Thoracic aorta (tissue), 2 donors: Measurements from ENCODE around the gene SLIT3. TPM values are rescaled to one million over a fixed set of nuclear protein-coding genes. Genes with fewer than 3 reads are reported as not detected.

Experiments
- ATAC-seq: fragments of 150-250 bp; one replicate; pipeline ENCODE4 v1.8.0; 2017; ENCODE audit warnings: low read depth; ENCODE audit not compliant: insufficient number of reproducible peaks, low FRiP score
- DNase-seq: peaks from one replicate; pipeline ENCODE4 v3.0.0-alpha.2; 2020; ENCODE audit warnings: low spot score
- H3K27ac ChIP-seq, 2 donors: fragments of 200-600 bp; sonication (generic); 1 replicate in 1 of 2; 2 replicates in 1 of 2; pipeline ENCODE4 v1.5.1; 2016; ENCODE audit warnings: mild to moderate bottlenecking in 2 of 2, moderate library complexity in 2 of 2
- H3K27me3 ChIP-seq: fragments of 200-600 bp; sonication (generic); replicated peaks from 2 replicates; pipeline ENCODE4 v1.6.0; 2016; ENCODE audit warnings: mild to moderate bottlenecking; ENCODE audit not compliant: insufficient read depth
- H3K36me3 ChIP-seq: fragments of 200-600 bp; sonication (generic); one replicate; pipeline ENCODE4 v1.5.1; 2016
- H3K4me1 ChIP-seq, 2 donors: fragments of 200-600 bp; sonication (generic); 1 replicate in 1 of 2; 2 replicates in 1 of 2; pipeline versions ENCODE4 v1.5.1 to v1.6.0; 2016; ENCODE audit warnings: low read depth in 2 of 2, mild to moderate bottlenecking in 1 of 2; ENCODE audit not compliant: control insufficient read depth in 1 of 2
- H3K4me3 ChIP-seq: fragments of 200-600 bp; sonication (generic); 2 replicates; pipeline ENCODE4 v1.5.1; 2016; ENCODE audit warnings: mild to moderate bottlenecking
- H3K9me3 ChIP-seq: fragments of 200-600 bp; sonication (generic); 2 replicates; pipeline ENCODE4 v1.5.1; 2016
- total RNA-seq, 2 donors: library from RNA; depleted of rRNA; stranded (reverse); fragments of >200 nt; gene quantifications; one replicate each; pipeline versions ENCODE4 v1.1.0 to v1.2.3, GENCODE V29; 2016
- TF ChIP-seq, protein P1 (sequence below): fragments of 200-600 bp; sonication (generic); IDR thresholded peaks from one replicate; pipeline ENCODE4 v1.5.1; 2019; ENCODE audit warnings: antibody characterized with exemption

Gene SLIT3
- total RNA-seq, 2 donors from 2014 or later, result 80.1 to 86.9 TPM

DNA sequence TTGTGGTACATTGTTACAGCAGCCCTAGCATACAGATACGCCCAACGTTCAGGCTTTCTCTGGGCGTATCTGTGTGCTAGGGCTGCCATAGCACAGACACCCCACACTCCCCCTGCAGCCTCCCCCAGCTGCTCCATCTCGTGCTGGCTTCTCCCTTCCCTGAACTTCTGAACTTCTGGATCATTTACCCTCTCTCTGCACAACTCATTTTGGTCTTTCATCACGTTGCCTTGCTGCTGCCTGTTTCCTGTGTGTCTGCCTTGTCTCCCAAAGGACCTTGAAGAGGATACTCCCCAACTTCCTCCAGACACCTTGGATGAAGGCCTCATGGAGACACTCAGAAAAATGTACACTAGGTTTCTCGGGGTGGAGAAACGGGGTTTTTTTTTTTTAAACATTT lies 37.3 kb downstream of the SLIT3 start:
- H3K27me3 ChIP-seq, result no peaks in the 10 kb centered on the region
- no peak overlapping the region for H3K27ac ChIP-seq
- no peak for ATAC-seq
- no peaks in the 10 kb centered on the region for H3K9me3 ChIP-seq
- no peaks in the 10 kb centered on the region for H3K4me1 ChIP-seq
- H3K36me3 ChIP-seq, result no peaks in the 10 kb centered on the region
- DNase-seq, result no peak
- no peak overlapping the region for H3K4me3 ChIP-seq
- TF ChIP-seq, protein P1, sequence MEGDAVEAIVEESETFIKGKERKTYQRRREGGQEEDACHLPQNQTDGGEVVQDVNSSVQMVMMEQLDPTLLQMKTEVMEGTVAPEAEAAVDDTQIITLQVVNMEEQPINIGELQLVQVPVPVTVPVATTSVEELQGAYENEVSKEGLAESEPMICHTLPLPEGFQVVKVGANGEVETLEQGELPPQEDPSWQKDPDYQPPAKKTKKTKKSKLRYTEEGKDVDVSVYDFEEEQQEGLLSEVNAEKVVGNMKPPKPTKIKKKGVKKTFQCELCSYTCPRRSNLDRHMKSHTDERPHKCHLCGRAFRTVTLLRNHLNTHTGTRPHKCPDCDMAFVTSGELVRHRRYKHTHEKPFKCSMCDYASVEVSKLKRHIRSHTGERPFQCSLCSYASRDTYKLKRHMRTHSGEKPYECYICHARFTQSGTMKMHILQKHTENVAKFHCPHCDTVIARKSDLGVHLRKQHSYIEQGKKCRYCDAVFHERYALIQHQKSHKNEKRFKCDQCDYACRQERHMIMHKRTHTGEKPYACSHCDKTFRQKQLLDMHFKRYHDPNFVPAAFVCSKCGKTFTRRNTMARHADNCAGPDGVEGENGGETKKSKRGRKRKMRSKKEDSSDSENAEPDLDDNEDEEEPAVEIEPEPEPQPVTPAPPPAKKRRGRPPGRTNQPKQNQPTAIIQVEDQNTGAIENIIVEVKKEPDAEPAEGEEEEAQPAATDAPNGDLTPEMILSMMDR, result no peak

DNA sequence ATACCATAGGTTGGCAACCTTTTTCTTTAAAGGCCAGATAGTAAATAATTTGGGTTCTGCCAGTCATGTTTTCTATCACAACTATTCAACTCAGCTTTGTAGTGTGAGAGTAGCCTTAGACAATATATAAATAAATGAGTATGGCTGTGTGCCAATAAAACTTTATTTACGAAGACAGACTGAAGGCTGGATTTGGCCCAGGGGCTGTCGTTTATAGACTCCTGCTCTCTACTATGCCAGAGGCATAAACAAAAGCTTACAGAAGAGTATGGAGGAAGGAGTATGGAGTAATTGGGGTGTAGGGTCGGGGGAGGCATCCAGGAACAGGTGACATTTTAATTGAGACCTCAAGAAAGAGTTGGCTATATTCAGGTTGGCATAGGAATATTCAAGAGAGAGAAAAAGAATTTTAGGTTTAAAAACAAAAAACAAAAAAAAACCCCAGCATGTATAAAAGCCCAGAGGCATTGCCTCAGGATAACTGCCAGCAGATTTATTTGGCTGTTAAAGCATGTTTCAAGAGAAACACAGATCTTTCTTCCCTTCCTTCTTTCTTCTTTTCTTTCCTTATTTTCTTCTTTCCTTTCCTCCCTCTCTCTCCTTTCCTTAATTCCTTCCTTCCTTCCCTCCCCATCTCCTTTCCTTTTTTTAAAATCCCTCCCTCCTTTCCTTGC lies 39.9 kb downstream of the SLIT3 start:
- Histone ChIP-seq H3K27me3 (no peaks in the 10 kb centered on the region), H3K36me3 (no peaks in the 10 kb centered on the region), H3K4me1 (no peaks in the 10 kb centered on the region), H3K4me3 (no peak overlapping the region), H3K27ac (no peak overlapping the region), H3K9me3 (no peaks in the 10 kb centered on the region)
- TF ChIP-seq, protein P1, result no peak
- DNase-seq, result no peak
- no peak for ATAC-seq

DNA sequence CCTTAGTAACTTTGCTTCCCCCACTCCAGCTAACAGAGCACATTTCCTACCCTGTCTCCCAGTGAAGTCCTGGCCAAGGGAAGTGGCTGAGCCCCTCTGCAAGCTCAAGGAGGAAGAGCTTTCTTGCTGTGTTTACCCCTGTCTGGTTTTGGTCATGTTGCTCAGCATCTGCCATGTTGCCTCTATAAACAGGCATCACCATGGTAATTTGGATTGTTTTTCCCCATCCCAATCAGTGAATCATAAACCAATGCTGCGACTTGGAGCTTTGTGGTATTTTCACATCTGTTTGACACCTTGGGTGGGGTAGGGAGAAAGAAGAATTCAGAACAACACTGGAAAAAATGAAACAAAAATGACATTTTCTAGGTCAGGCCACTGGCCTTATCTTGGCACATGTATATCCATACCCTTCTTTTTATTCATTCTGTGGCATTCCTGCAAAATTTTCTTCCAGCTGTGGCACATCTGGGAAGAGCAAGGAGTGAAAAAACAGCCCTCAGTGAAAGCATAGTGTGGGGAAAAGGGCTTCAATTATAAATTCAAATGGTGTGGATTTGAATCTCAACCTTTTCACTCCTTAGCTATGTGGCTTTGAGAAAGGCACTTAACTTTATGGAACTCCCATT lies 42.5 kb downstream of the SLIT3 start:
- DNase-seq (no peak), ATAC-seq (no peak)
- H3K27ac ChIP-seq, result no peak overlapping the region
- no peaks in the 10 kb centered on the region for H3K4me1 ChIP-seq
- no peaks in the 10 kb centered on the region for H3K36me3 ChIP-seq
- H3K27me3 ChIP-seq, result no peaks in the 10 kb centered on the region
- TF ChIP-seq, protein P1, result no peak
- H3K4me3 ChIP-seq, result no peak overlapping the region
- no peaks in the 10 kb centered on the region for H3K9me3 ChIP-seq

DNA sequence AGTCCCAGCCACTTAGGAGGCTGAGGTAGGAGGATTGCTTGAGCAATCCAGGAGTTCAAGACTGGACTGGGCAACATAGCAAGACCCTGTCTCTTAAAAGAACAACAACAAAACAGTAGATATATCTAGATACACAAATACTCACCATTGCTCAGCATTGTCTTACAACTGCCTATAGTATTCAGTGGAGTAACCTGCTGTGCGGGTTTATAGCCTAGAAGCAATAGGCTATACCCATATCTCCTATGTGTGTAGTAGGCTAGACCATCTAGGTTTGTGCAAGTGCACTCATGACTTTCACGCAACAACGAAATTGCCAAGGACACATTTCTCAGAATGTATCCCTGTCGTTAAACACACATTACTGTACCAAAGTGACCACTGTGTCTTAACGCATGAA lies 44.7 kb downstream of the SLIT3 start:
- no peak for ATAC-seq
- no peak for DNase-seq
- Histone ChIP-seq H3K4me3 (no peak overlapping the region), H3K27ac (no peak overlapping the region), H3K9me3 (no peaks in the 10 kb centered on the region), H3K4me1 (no peaks in the 10 kb centered on the region), H3K27me3 (no peaks in the 10 kb centered on the region), H3K36me3 (no peaks in the 10 kb centered on the region)
- TF ChIP-seq, protein P1, result no peak

DNA sequence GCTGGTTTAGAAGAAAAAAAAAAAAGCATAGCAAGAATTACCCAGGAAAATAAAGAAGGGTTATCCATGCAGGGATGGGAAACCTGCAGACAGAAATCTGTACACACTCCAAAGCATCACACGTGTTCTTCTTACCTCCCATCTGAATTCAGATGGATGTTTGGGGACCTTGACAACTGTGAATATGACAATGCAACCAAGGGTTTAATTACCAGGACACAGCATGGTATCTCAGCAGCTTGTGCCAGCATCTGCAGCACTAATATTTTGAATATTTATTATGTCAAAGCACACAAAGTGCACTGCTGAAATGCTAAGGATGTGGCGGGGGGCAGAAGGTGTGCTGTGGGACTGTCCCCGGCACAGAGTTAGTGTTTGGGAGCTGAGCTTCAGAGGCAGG lies 47.9 kb downstream of the SLIT3 start:
- Histone ChIP-seq H3K36me3 (no peaks in the 10 kb centered on the region), H3K4me3 (no peak overlapping the region), H3K27ac (no peak overlapping the region), H3K27me3 (no peaks in the 10 kb centered on the region), H3K4me1 (peaks cover 0 to 22% of the 10 kb centered on the region in 2 donors), H3K9me3 (no peaks in the 10 kb centered on the region)
- TF ChIP-seq, protein P1, result no peak
- no peak for ATAC-seq
- DNase-seq, result no peak
